Neural cell (in vitro differentiated cells): ENCODE data around the gene CHML. TPM values are rescaled to one million over a fixed set of nuclear protein-coding genes. Genes with fewer than 3 reads are reported as not detected.

ENCODE experiments used
- H2AFZ ChIP-seq: fragments of 200-600, 300-800 bp; sonication (generic), shearing (Covaris generic); 2 replicates; pipeline ENCODE4 v1.6.0; 2014; ENCODE audit warnings: low read depth, mild to moderate bottlenecking, antibody characterized with exemption, low read length, moderate library complexity
- H3F3A ChIP-seq: fragments of 200-600 bp; shearing (Covaris generic); 2 replicates; pipeline ENCODE4 v1.6.1; 2016; ENCODE audit warnings: mild to moderate bottlenecking, moderate library complexity, mixed read lengths, antibody characterized with exemption, low read length; ENCODE audit not compliant: insufficient read depth, poor library complexity, severe bottlenecking
- H3K27ac ChIP-seq: fragments of 200-600, 300-800 bp; sonication (generic), shearing (Covaris generic); 2 replicates; pipeline ENCODE4 v1.5.1; 2014; ENCODE audit warnings: mild to moderate bottlenecking, low read length, moderate library complexity
- H3K27me3 ChIP-seq: fragments of 300-800, 200-600 bp; sonication (generic), shearing (Covaris generic); 2 replicates; pipeline ENCODE4 v1.6.0; 2014; ENCODE audit warnings: mild to moderate bottlenecking, low read depth, low read length, moderate library complexity; ENCODE audit not compliant: insufficient read depth
- H3K36me3 ChIP-seq: fragments of 300-800, 200-600 bp; sonication (generic), shearing (Covaris generic); 2 replicates; pipeline ENCODE4 v1.5.1; 2014; ENCODE audit warnings: mild to moderate bottlenecking, antibody characterized with exemption, low read length, moderate library complexity; ENCODE audit not compliant: insufficient read depth
- H3K4me2 ChIP-seq: fragments of 300-800, 200-600 bp; sonication (generic), shearing (Covaris generic); 2 replicates; pipeline ENCODE4 v1.6.0; 2014; ENCODE audit warnings: mild to moderate bottlenecking, low read length
- H3K4me3 ChIP-seq: fragments of 300-800, 200-600 bp; sonication (generic), shearing (Covaris generic); 2 replicates; pipeline ENCODE4 v1.5.1; 2014; ENCODE audit warnings: mild to moderate bottlenecking, low read length, moderate library complexity
- H3K79me2 ChIP-seq: fragments of 200-600 bp; shearing (Covaris generic); replicated peaks from 2 replicates; pipeline ENCODE4 v1.6.0; 2014; ENCODE audit warnings: mild to moderate bottlenecking, low read length, moderate library complexity; ENCODE audit not compliant: insufficient read depth
- H3K9ac ChIP-seq: fragments of 300-800, 200-600 bp; sonication (generic), shearing (Covaris generic); 2 replicates; pipeline ENCODE4 v1.6.1; 2016; ENCODE audit warnings: mild to moderate bottlenecking, low read length, mixed read lengths
- H3K9me2 ChIP-seq: fragments of 200-600 bp; shearing (Covaris generic); 2 replicates; pipeline ENCODE4 v1.6.1; 2016; ENCODE audit warnings: mild to moderate bottlenecking, low read length, mixed read lengths; ENCODE audit not compliant: insufficient read depth
- H3K9me3 ChIP-seq: fragments of 200-600, 300-800 bp; sonication (generic), shearing (Covaris generic); 2 replicates; pipeline ENCODE4 v1.6.1; 2016; ENCODE audit warnings: mild to moderate bottlenecking, mixed run types, low read length, moderate library complexity, mixed read lengths
- H4K20me1 ChIP-seq: fragments of 200-600 bp; shearing (Covaris generic); 2 replicates; pipeline ENCODE4 v1.6.1; 2016; ENCODE audit warnings: mild to moderate bottlenecking, mixed run types; ENCODE audit not compliant: insufficient read depth
- CTCF ChIP-seq: fragments of 450-650 bp; IDR thresholded peaks from 2 replicates; pipeline ENCODE4 v1.5.1; 2014; ENCODE audit warnings: antibody characterized with exemption, mild to moderate bottlenecking, moderate library complexity; ENCODE audit not compliant: poor library complexity, severe bottlenecking
- EP300 ChIP-seq: fragments of 450-650 bp; conservative IDR thresholded peaks from 2 replicates; pipeline ENCODE4 v1.6.1; 2014; ENCODE audit warnings: antibody characterized with exemption, mild to moderate bottlenecking, moderate library complexity; ENCODE audit not compliant: poor library complexity, severe bottlenecking
- EZH2 ChIP-seq: fragments of 200-600, 300-800 bp; shearing (Covaris generic), sonication (generic); IDR thresholded peaks from 2 replicates; pipeline ENCODE4 v1.6.1; 2014; ENCODE audit warnings: antibody characterized with exemption, low read length, borderline replicate concordance, mild to moderate bottlenecking; ENCODE audit not compliant: insufficient read depth, poor library complexity, severe bottlenecking
- MXI1 ChIP-seq: fragments of 450-650 bp; conservative IDR thresholded peaks from 2 replicates; pipeline ENCODE4 v1.6.1; 2014; ENCODE audit warnings: antibody characterized with exemption, mild to moderate bottlenecking; ENCODE audit not compliant: poor library complexity, severe bottlenecking
- RAD21 ChIP-seq: fragments of 450-650 bp; conservative IDR thresholded peaks from 2 replicates; pipeline ENCODE4 v1.6.1; 2014; ENCODE audit warnings: antibody characterized with exemption, mild to moderate bottlenecking, moderate library complexity
- REST ChIP-seq: IDR thresholded peaks from 2 replicates; pipeline ENCODE4 v1.6.1; 2012; ENCODE audit warnings: borderline replicate concordance
- SMC3 ChIP-seq: fragments of 450-650 bp; conservative IDR thresholded peaks from 2 replicates; pipeline ENCODE4 v1.6.1; 2014; ENCODE audit warnings: antibody characterized with exemption, mild to moderate bottlenecking, moderate library complexity; ENCODE audit not compliant: poor library complexity
- TAF1 ChIP-seq: IDR thresholded peaks from 2 replicates; pipeline ENCODE4 v1.6.1; 2012; ENCODE audit warnings: low read depth
- polyA plus RNA-seq: library from polyadenylated mRNA; depleted of rRNA; stranded (reverse); fragments of >200 nt; gene quantifications from 2 replicates; pipeline ENCODE4 v1.2.3, GENCODE V29; 2014

CHML gene
- polyA plus RNA-seq, 1 donor from 2014 or later: 18.5 TPM

- H3K9ac ChIP-seq: no peak overlapping the region
- H3K27ac ChIP-seq: no peak overlapping the region
- H3K9me3 ChIP-seq: no peaks in the 10 kb centered on the region
- H3K4me3 ChIP-seq: no peak overlapping the region
- no peak overlapping the region for H3K4me2 ChIP-seq
- no peaks in the 10 kb centered on the region for H3K36me3 ChIP-seq
- TF ChIP-seq EZH2: no peak
- no peak for TF ChIP-seq SMC3
- no peak for TF ChIP-seq REST
- H3F3A ChIP-seq: no peaks in the 10 kb centered on the region
- H2AFZ ChIP-seq: no peak overlapping the region
- no peaks in the 10 kb centered on the region for H3K9me2 ChIP-seq
- H3K79me2 ChIP-seq: no peaks in the 10 kb centered on the region
- no peaks in the 10 kb centered on the region for H3K27me3 ChIP-seq
- no peaks in the 10 kb centered on the region for H4K20me1 ChIP-seq
Observed at GRCh38 chr1:241658081-241658793, 18.1 kb upstream of the CHML start.

- Histone ChIP-seq H3K79me2 (no peaks in the 10 kb centered on the region), H3K27me3 (no peaks in the 10 kb centered on the region), H3K9me3 (no peaks in the 10 kb centered on the region), H3F3A (no peaks in the 10 kb centered on the region), H3K9me2 (no peaks in the 10 kb centered on the region), H2AFZ (no peak overlapping the region), H4K20me1 (no peaks in the 10 kb centered on the region), H3K9ac (no peak overlapping the region), H3K36me3 (no peaks in the 10 kb centered on the region), H3K4me3 (no peak overlapping the region), H3K4me2 (no peak overlapping the region), H3K27ac (no peak overlapping the region)
- no peak for TF ChIP-seq TAF1
- TF ChIP-seq RAD21: no peak
- no peak for TF ChIP-seq EP300
- TF ChIP-seq CTCF: no peak
- no peak for TF ChIP-seq REST
- TF ChIP-seq MXI1: no peak
Observed at GRCh38 chr1:241654641-241655040, 14.5 kb upstream of the CHML start.
